Colonic mucosa (tissue), 4 donors: ENCODE results near the gene CCDC80. TPM values are rescaled to one million over a fixed set of nuclear protein-coding genes. Genes with fewer than 3 reads are reported as not detected.
"Not testable (repeated sequence)": the region's sequence is repeated elsewhere in the genome, so short reads cannot be mapped to it uniquely, and the experiment has no call there.

ENCODE experiments used
- DNase-seq: peaks from one replicate; pipeline ENCODE4 v3.0.0-alpha.2; 2020
- H3K27ac ChIP-seq: fragments of 200-600 bp; one replicate; pipeline ENCODE4 v1.8.0; 2021
- H3K27me3 ChIP-seq: fragments of 200-600 bp; one replicate; pipeline ENCODE4 v1.8.0; 2021
- H3K36me3 ChIP-seq: fragments of 200-600 bp; one replicate; pipeline ENCODE4 v1.8.0; 2021
- H3K4me1 ChIP-seq: fragments of 200-600 bp; one replicate; pipeline ENCODE4 v1.8.0; 2021; ENCODE audit warnings: mild to moderate bottlenecking
- H3K4me3 ChIP-seq: fragments of 200-600 bp; one replicate; pipeline ENCODE4 v1.8.0; 2021
- H3K9ac ChIP-seq, 2 donors: one replicate each; pipeline ENCODE4 v1.7.0; 2013; ENCODE audit warnings: control low read depth in 2 of 2, low read depth in 2 of 2, low read length in 2 of 2
- H3K9me3 ChIP-seq: fragments of 200-600 bp; one replicate; pipeline ENCODE4 v1.8.0; 2021
- CTCF ChIP-seq: fragments of 200-600 bp; IDR thresholded peaks from one replicate; pipeline ENCODE4 v1.8.0; 2022; ENCODE audit warnings: antibody characterized with exemption, mild to moderate bottlenecking
- intact Hi-C: fragments of 100-400 bp; cut with DNase I; formaldehyde crosslinking; loops from one replicate; pipeline ENCODE4 v1.14.1; 2022
- total RNA-seq, 2 donors: library from RNA; stranded (reverse); fragmentation: NEBNext Ultra II Directional in 1 of 2; extraction: Animal tissue kit (Norgen Biotek cat#: 25700) in 1 of 2; gene quantifications; one replicate each; pipeline ENCODE4 v1.2.1, GENCODE V29; 2021
- donor health status: healthy.
- donor health status: DM: no; HTN: no; CAD: no.
- donor health status: DM: no; HTN: no; CAD: no.

The CCDC80 gene
- total RNA-seq, 2 donors from 2014 or later, result 7.1 to 36.6 TPM

- H3K4me1 ChIP-seq, result no peaks in the 10 kb centered on the region
- intact Hi-C loops, result no loop called here
- TF ChIP-seq CTCF, result no peak
- H3K9ac ChIP-seq, result no peak overlapping the region
- H3K27ac ChIP-seq, result no peak overlapping the region
- no peaks in the 10 kb centered on the region for H3K9me3 ChIP-seq
- no peaks in the 10 kb centered on the region for H3K36me3 ChIP-seq
- no peak for DNase-seq
- no peak overlapping the region for H3K4me3 ChIP-seq
- no peaks in the 10 kb centered on the region for H3K27me3 ChIP-seq
These were observed 61.7 kb downstream of the CCDC80 start for GRCh38 chr3:112579232-112579631.

DNA sequence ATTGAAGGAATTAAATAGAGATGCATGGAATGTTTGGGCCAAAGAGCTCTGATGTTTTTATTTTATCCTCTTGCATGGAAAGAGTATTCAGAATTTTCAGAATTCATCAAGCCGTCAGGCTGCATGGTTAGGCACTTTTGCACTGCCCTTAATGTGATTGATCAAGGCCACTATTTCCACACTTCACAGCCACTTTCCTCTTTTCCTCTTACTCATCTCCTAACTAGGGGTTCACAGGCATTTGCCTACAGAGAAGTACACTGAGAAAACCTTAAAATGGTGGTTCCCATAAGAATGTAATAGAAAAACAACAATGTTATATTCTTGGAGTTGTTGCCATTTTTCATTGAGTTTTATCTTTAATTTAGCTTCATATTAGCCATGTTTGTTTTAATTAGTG, 68.2 kb downstream of the CCDC80 start:
- Histone ChIP-seq H3K4me1 (no peaks in the 10 kb centered on the region), H3K27ac (no peak overlapping the region), H3K4me3 (no peak overlapping the region), H3K9me3 (no peaks in the 10 kb centered on the region), H3K27me3 (no peaks in the 10 kb centered on the region), H3K9ac (no peak overlapping the region), H3K36me3 (no peaks in the 10 kb centered on the region)
- no peak for DNase-seq
- TF ChIP-seq CTCF, result no peak
- intact Hi-C loops, result no loop called here

DNA sequence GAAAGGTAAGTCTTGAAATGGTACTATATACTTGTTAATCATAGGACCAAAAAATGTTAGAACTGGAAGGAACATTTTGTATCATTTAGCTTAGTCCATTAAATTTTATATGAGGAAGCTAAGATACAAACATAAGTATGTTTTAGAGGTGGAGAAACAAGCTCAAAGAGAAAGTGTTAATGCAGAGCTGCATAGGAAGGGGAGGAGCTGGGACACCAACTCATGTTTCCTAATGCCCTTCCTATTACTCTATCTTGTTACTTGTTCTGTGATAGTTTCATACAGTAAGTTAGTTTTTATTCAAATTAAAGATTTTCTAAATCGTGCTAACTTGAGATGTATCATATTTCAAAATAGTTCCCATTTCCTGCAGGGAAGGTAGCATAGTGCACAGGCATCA, 71.7 kb downstream of the CCDC80 start:
- Histone ChIP-seq H3K36me3 (no peaks in the 10 kb centered on the region), H3K9me3 (no peaks in the 10 kb centered on the region), H3K9ac (no peak overlapping the region), H3K27ac (no peak overlapping the region), H3K4me3 (no peak overlapping the region), H3K27me3 (no peaks in the 10 kb centered on the region), H3K4me1 (no peaks in the 10 kb centered on the region)
- no peak for TF ChIP-seq CTCF
- DNase-seq, result no peak
- intact Hi-C loops, result no loop called here

DNA sequence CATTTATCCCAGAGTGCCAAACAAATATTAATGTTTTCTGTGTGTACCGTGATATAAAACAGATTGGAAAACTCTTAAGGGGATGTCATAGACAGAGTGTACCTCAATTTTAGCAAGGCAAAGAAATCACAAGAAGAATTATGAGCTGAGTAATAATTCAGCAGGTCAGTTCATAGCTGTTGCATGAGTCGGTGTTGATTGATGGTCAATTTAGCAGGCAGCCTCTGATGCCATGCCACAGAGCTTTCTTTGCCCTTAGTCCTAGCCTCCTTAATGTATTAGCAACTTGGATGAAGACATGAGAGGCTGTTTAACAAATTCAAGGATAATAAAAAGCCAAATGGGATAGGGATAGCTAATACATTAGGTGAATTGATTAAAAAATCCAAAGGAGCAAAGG, 72.3 kb downstream of the CCDC80 start:
- Histone ChIP-seq H3K4me1 (no peaks in the 10 kb centered on the region), H3K27ac (no peak overlapping the region), H3K36me3 (no peaks in the 10 kb centered on the region), H3K9me3 (no peaks in the 10 kb centered on the region), H3K9ac (no peak overlapping the region), H3K27me3 (no peaks in the 10 kb centered on the region), H3K4me3 (no peak overlapping the region)
- DNase-seq, result no peak
- intact Hi-C loops, result no loop called here
- TF ChIP-seq CTCF, result no peak

DNA sequence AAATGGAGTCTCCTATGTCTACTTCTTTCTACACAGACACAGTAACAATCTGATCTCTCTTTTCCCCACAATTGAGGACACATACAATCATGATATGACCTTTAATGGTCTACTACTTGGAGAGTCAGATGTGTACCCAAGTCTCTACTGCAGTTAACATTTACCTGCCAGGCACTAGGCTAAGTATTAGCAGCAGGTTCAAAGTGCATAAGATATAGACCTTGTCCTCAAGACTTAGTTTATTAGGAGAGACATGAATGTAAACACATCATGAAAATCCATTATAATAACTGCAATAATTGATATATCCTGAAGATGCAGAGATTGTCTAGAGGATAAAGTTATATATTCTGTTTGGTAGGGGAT, 76.0 kb downstream of the CCDC80 start:
- peaks cover 7% of the 10 kb centered on the region for H3K4me1 ChIP-seq
- no peaks in the 10 kb centered on the region for H3K36me3 ChIP-seq
- no peak for TF ChIP-seq CTCF
- intact Hi-C loops, result no loop called here
- DNase-seq, result no peak
- no peak overlapping the region for H3K4me3 ChIP-seq
- H3K27ac ChIP-seq, result no peak overlapping the region
- no peaks in the 10 kb centered on the region for H3K27me3 ChIP-seq
- H3K9me3 ChIP-seq, result no peaks in the 10 kb centered on the region
- no peak overlapping the region for H3K9ac ChIP-seq

- intact Hi-C loops, H3K27ac ChIP-seq: not testable (repeated sequence)
These were observed 76.5 kb downstream of the CCDC80 start for GRCh38 chr3:112564247-112564939.

More at GRCh38 chr3:112564247-112564939, 76.5 kb downstream of the CCDC80 start:
- not testable (repeated sequence) for H3K4me3 ChIP-seq, H3K9ac ChIP-seq, H3K9me3 ChIP-seq, H3K36me3 ChIP-seq, DNase-seq, H3K27me3 ChIP-seq
- peaks cover 12% of the 10 kb centered on the region for H3K4me1 ChIP-seq
